AG09319 (cell line): ENCODE data around the gene PODXL.

ENCODE experiments used
- DNase-seq: peaks from one replicate; pipeline ENCODE4 v3.0.0-alpha.2; 2010; ENCODE audit warnings: low read depth; ENCODE audit errors: extremely low read depth
- TF ChIP-seq, protein P1 (sequence below): IDR thresholded peaks from 2 replicates; pipeline ENCODE4 v1.5.1; 2011; ENCODE audit warnings: low read depth, mild to moderate bottlenecking, inconsistent platforms, low read length, moderate library complexity

Gene PODXL

GRCh38 chr7:131583430-131583829 is 27.0 kb upstream of the PODXL start:
- TF ChIP-seq, protein P1, sequence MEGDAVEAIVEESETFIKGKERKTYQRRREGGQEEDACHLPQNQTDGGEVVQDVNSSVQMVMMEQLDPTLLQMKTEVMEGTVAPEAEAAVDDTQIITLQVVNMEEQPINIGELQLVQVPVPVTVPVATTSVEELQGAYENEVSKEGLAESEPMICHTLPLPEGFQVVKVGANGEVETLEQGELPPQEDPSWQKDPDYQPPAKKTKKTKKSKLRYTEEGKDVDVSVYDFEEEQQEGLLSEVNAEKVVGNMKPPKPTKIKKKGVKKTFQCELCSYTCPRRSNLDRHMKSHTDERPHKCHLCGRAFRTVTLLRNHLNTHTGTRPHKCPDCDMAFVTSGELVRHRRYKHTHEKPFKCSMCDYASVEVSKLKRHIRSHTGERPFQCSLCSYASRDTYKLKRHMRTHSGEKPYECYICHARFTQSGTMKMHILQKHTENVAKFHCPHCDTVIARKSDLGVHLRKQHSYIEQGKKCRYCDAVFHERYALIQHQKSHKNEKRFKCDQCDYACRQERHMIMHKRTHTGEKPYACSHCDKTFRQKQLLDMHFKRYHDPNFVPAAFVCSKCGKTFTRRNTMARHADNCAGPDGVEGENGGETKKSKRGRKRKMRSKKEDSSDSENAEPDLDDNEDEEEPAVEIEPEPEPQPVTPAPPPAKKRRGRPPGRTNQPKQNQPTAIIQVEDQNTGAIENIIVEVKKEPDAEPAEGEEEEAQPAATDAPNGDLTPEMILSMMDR, result no peak

GRCh38 chr7:131581241-131582051 is 25.0 kb upstream of the PODXL start:
- TF ChIP-seq, protein P1, result no peak
- no peak for DNase-seq

More at GRCh38 chr7:131583430-131583829, 27.0 kb upstream of the PODXL start:
- DNase-seq, result no peak

- DNase-seq, result no peak
- TF ChIP-seq, protein P1, result no peak
Observed at GRCh38 chr7:131578602-131579001, 22.2 kb upstream of the PODXL start.

DNA sequence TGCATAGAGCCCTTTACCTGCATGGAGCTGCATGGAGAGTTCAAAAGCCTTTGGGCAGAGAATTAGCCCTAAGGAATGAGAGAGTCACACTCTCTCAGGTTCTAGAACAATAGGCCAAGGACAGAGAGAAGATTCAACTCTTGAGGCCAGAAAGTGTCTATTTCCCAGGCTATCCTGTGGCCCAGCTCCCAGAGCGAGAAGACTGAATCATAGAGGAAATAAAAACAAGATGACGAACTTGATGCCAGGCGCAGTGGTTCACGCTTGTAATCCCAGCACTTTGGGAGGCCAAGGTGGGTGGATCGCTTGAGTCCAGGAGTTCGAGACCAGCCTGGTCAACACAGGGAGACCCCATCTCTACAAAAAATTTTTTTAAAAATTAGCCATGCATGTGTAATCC is 18.3 kb upstream of the PODXL start:
- TF ChIP-seq, protein P1, result no peak
- DNase-seq, result no peak

GRCh38 chr7:131570401-131570800 is 14.0 kb upstream of the PODXL start:
- no peak for DNase-seq
- TF ChIP-seq, protein P1, result no peak

- DNase-seq, result no peak
- TF ChIP-seq, protein P1, result no peak
Observed at GRCh38 chr7:131568970-131569369, 12.5 kb upstream of the PODXL start.

- DNase-seq, result no peak
- TF ChIP-seq, protein P1, result no peak
Observed at GRCh38 chr7:131568510-131568909, 12.1 kb upstream of the PODXL start.
